ENCODE data around the gene ZNF500. TPM values are rescaled to one million over a fixed set of nuclear protein-coding genes. Genes with fewer than 3 reads are reported as not detected.

ZNF500 gene
- total RNA-seq, 1 donor from 2014 or later = 7.2 TPM

DNA sequence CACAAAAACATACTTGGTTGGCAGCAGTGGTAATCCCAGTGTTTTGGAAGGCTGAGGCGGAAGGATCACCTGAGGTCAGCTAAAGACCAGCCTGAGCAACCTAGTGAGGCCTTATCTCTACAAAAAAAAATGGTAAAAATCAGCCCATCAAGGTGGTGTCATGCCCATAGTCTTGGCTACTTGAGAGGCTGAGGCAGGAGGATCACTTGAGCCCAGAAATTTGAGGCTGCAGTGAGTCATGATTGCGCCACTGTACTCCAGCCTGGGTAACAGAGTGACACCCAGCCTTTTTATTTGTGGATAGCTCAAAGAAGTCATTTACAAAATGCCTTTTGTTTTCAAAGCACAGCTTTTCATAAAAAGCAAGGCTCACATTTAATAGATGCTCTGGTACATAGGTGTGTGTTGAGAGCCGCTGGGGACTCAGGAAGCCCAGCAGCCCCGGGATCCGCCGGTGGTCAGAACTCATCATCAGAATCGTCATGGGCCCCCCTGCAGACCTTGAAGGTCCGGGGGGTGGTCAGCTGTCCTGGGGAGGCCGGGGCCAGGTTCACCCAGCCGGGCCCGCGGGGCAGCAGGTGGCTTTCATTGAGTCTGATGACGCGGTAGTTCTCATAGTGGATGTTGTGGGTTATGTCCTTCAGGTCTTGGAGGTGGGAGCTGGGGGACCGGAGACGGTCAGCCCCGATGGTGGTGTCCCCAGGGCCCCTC lies 10.5 kb upstream of the ZNF500 start:
- DNase-seq (ENCODE audit: low spot score) = no peak
- intact Hi-C loops (cut with DNase I) = no loop called here

DNA sequence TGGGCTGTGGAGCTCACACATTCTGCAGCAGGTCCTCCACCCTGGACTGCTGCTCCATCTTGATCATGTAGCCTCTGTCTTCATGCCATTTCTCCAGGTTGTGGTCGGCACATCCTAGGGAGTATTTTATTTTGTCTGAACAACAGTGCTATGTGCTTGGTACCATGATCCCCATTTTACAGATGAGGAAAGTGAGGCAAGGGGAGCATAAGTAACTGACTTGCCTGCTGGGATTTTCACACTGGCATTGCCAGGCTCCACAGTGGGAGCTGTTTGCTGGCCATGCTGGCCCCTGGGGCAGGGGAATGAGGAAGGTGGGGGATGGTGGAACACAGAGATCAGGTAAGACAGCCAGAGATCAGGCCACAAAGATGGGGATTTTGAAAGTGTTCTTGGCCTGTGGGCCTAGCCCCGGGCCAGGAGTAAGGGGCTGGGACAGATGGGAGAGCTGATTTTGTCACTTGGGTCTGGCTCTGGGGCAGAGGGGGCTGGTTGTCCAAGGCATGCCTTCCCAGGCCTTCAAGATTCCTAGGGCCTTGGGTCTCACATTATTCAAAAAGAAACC lies 9.3 kb upstream of the ZNF500 start:
- intact Hi-C loops (cut with DNase I) = no loop called here
- no peak for DNase-seq (ENCODE audit: low spot score)

DNA sequence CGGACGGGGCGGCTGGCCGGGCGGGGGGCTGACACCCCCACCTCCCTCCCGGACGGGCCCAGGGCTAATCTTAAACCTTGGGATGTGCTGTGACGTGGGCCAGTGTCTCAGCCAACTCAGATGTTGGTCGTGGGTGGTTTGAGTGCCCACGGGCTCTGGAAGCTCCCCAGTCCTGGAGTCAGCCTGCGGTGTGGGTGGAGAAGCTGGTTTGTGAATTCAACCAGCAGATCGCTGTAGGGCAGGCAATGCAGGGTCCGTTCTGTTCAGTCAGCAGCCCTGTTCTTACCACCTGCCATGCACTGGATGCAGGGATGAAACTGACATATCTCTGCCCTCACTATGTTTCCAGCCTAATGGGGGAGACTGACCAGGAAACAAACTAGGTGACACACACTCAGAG lies 8.0 kb upstream of the ZNF500 start:
- DNase-seq (ENCODE audit: low spot score) = no peak
- intact Hi-C loops (cut with DNase I) = no loop called here

DNA sequence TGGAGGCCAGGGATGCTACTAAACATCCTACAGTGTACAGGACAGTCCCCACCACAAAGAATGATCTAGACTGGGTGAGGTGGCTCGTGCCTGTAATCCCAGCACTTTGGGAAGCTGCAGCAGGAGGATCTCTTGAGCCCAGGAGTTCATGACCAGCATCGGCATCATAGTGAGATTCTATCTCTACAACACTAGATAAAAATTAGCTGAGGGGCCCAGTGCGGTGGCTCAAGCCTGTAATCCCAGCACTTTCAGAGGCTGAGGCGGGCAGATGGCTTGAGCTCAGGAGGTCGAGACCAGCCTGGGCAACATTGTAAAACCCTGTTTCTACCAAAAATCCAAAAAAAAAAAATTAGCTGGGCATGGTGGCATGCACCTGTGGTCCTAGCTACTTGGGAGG lies 5.4 kb upstream of the ZNF500 start:
- intact Hi-C loops (cut with DNase I) = no loop called here
- no peak for DNase-seq (ENCODE audit: low spot score)

DNA sequence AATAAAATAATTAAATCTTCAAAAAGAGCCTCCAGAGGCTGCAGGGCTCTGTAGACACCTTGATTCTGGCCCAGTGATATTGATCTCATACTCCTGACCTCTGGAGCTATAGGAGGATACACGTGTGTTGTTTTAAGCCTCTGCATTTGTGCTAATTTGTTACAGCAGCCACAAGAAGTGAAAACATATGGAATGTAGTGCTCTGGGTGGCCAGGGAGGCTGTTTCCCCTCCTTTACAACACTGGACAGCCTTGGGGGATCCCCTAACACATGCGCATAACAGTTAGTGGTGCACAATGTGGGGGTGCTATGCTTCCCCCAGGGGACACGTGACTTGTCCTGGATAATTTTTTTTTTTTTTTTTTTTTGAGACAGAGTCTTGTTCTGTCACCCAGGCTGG lies 4.7 kb upstream of the ZNF500 start:
- DNase-seq (ENCODE audit: low spot score) = no peak
- intact Hi-C loops (cut with DNase I) = no loop called here

DNA sequence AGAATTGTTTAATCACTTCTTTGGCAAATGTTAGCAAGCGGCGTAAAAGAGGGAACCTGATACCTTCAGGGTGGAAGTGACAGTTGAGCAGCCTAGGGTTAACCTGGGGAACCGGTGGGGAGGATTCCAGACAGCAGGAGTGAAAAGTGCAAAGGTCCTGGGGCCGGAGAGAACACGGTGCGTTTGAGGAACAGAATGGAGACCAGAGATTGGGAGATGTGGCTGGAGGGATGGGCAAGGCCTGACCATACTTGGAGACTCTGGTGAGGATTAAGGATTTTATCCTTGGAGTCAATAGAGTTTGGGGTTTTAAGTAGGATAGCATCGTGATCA lies 2.3 kb upstream of the ZNF500 start:
- no peak for DNase-seq (ENCODE audit: low spot score)
- intact Hi-C loops (cut with DNase I) = loop anchor here (2.0 to 10.0 kb wide), 3 partner anchors 34 to 186 kb away; partner anchors contain the start of genes ANKS3, DNAAF8, GLYR1 and SEC14L5

DNA sequence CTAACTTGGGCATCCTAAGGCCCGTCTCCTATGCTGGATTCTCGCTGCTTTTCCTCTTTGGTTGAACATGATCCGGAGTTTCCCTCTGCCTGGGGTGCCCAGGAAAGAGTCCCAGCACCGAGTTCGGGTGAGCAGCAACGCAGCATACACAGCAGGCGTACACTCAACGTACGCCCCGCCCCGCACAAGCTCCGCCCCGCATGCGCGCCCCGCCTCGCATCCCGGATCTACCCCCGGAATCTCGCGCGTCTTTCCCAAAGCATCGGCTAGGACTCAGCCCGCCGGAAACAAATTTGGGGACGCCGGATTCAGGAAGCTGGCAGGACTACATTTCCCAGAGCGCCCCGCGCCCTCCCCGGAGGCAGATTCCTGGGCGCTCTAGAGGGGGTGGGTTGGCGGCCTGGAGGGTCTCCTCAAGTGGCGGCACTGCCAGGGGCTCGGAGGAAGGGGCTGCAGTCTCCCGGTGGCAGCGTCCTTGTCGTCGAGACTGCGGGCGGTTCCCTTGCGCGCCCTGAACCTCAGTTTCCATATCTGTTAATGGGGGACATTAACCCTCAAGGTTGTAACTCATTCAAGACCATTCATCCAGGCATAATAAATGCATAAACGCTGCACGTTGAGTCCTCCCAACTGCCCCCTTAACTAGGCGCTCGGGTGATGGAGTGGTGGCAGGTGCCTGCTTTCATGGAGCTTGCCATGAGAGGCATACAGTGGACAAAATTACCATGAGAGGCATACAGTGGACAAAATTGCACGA lies 1.8 kb upstream of the ZNF500 start:
- intact Hi-C loops (cut with DNase I) = loop anchor here (2.0 to 10.0 kb wide), 3 partner anchors 34 to 186 kb away; partner anchors contain the start of genes ANKS3, DNAAF8, GLYR1 and SEC14L5
- peak; percentile 96 for DNase-seq (ENCODE audit: low spot score)

DNA sequence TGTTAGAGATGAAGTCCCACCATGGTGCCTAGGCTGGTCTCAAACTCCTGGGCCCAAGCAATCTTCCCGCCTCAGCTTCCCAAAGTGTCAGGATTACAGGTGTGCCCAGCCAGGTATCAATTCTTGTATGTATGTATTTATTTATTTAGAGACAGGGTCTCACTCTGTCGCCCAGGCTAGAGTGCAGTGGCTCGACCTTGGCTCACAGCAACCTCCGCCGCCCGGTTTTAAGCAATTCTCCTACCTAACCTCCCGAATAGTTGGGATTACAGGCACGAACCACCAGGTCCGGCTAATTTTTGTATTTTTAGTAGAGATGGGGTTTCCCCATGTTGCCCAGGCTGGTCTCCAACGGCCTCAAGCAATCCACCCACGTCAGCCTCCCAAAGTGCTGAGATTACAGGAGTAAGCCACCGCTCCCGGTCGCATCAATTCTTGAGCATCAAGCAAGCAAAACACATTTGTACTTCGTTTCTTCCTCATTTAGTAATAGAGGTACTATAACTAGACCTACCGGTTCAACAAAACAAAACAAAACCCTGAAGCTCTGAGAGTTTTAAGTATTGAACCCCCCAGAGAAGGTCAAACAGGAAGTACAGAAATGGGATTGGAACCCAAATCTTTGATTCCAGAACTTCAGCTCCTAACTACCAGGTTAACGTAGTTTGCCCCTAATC lies 1.0 kb upstream of the ZNF500 start:
- intact Hi-C loops (cut with DNase I) = loop anchor here (1.0 to 10.0 kb wide), 4 partner anchors 33 to 187 kb away; partner anchors contain the start of genes ANKS3, DNAAF8, GLYR1 and ROGDI
- DNase-seq (ENCODE audit: low spot score) = no peak

DNA sequence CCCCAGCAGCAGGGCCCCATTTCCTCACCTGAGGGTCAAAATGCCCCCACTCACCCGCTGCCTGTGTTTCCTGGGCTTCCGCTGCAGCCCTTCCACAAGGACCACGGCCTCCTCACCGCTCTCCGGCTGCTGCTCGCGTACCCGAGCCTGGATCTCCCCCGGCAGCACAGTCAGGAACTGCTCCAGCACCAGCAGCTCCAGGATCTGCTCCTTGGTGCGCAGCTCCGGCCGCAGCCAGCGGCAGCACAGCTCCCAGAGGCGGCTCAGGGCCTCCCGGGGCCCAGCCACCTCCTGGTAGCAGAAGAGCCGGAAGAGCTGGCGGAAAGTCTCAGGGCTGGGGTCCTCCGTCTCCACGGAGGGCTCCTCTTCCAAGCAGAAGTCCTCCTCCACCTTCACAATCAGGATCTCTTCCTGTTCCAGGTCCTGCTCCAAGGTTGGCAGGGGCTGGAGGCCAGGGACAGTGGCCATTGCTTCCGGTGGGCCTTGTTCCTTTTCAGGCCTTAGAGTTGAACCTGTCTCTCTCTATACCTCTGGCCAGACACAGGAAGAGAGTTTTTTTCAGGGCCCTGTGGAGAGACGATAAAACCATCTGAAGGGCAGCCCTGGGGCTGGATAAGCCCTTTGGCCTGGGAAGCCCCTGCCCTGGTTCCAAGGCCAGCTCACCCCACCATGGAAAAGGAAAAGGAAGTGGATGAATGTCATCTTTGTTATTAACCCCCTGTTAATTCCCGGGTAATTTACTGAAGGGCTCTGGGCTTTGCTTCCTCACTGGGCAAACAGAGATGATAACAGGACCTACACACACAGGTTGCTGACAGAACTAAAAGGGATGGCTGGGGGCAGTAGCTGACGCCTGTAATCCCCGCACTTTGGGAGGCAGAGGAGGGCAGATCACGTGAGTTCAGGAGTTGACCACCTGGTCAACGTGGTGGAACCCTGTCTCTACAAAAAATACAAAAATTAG lies 1.2 kb downstream of the ZNF500 start:
- intact Hi-C loops (cut with DNase I) = loop anchor here (10.0 kb wide), 1 partner anchor 189 kb away; the partner anchor contains the start of gene SEC14L5
- DNase-seq (ENCODE audit: low spot score) = no peak

DNA sequence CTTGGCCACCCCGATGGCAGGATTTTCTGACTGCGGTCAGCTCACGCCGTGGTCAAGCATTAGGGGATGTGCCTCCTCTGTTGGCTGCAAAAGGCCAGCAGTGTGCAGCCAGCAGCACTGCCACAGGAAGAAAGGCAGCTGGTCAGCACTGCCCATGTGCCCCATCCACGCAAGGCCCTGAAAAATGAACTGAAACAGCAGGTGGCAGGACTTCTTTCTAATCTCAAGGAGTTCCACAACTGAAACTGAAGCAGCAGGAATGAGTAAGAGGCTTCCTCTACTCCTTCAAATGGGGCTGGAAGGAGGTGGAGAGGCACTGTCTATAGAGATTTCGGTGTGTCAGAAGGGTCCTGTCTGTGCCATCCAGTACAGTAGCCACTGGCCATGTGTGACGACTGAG lies 3.2 kb downstream of the ZNF500 start:
- intact Hi-C loops (cut with DNase I) = loop anchor here (10.0 kb wide), 1 partner anchor 191 kb away; the partner anchor contains the start of gene SEC14L5
- DNase-seq (ENCODE audit: low spot score) = no peak

DNA sequence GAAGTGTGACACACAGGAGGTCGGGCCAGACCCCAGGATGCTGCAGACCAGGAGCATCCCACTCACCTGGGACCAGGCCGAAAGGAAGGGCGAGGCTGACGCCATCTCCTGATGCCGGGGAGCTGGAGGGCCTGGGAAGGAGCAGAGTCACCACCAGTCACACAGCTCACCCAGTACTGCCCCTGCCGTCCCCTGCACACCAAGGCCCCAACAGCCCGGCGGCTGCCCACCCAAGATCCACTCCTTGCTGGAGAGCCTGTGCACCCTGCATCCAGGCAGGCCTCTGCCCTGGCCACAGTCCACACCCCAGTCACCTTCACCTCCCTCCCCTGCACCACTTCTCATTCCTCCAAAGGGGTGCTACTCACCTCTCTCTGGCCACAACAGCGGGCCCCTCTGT lies 4.8 kb downstream of the ZNF500 start:
- no peak for DNase-seq (ENCODE audit: low spot score)
- intact Hi-C loops (cut with DNase I) = loop anchor here (10.0 kb wide), 1 partner anchor 193 kb away; the partner anchor contains the start of gene SEC14L5

DNA sequence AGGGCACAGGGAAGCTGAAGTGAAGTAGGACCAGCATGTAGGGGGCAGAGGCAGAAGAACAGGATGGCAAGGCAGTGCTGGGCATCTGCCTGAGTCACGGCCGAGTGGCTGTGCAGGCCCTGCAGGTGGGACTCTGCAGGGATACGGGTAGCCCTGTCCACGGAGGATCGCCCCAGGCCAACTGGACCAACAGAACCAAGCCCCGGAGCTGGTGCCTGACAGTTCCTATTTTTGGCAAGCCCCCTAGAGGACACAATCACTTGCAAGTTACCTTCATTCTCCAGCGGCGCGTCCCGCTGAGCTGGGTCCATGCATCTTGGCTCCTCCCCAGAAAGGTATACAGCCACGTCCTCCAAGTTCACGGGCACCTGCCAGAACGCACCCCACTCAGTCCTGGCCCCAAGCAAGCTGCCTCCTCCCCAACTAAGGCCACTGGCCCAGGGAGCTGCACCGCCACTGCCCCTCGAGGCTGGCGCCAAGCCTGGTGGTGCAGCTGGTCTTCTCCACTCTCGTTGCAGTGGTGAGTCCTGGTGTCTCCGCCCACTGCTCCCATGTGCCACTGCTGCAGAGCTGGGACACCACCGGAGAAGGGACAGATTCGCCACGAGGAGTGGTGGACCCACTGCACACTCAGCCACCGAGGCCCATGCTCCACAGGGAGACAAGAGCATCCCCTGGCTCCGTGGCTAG lies 6.6 kb downstream of the ZNF500 start:
- no peak for DNase-seq (ENCODE audit: low spot score)
- intact Hi-C loops (cut with DNase I) = loop anchor here (1.0 to 10.0 kb wide), 2 partner anchors 24 to 194 kb away; partner anchors contain the start of gene SEC14L5

DNA sequence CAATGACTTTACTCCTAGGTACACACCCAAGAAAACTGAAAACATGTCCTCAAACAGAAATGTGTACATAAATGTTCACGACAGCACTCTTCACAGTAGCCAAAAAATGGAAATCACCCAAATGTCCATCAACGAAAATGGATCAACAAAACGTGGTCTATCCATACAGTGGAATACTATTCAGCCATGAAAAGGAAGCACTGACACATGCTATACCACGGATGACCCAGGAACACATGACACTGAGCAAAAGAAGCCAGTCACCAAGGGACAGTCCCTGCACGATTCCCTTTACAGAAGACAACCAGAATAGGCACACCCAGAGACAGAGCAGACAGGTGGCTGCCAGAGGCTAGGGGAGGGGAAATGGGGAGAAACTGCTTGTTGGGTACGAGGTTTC lies 11.3 kb downstream of the ZNF500 start:
- no peak for DNase-seq (ENCODE audit: low spot score)
- intact Hi-C loops (cut with DNase I) = no loop called here

DNA sequence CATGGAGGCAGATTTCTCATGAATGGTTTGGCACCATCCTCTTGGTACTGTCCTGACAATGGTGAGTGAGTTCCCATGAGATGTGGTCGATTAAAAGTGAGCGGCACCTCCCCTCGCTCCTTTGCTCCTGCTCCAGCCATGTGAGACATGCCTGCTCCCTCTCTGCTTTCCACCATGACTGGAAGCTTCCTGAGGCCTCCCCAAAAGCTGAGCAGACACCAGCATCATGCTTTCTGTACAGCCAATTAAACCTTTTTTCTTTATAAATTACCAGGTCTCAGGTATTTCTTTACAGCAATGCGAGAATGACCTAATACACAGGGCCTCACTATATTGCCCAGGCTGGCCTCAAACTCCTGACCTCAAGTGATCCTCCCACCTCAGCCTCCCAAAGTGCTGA lies 12.1 kb downstream of the ZNF500 start:
- DNase-seq (ENCODE audit: low spot score) = no peak
- intact Hi-C loops (cut with DNase I) = no loop called here

DNA sequence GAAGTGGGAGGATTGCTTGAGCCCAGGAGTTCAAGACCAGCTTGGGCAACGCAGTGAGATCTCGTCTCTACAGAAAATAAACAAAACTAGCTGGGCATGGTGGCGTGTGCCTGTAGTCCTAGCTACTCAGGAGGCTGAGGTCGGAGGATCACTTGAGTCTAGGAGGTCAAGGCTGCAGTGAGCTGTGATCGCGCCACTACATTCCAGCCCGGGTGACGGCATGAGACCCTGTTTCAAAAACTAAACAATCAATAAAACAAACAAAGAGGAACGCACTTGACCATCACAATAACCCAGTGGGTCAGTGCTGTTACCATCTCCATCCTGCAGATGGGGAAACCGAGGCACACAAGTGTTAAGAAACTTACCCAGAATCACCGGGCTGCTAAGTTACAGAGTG lies 13.7 kb downstream of the ZNF500 start:
- no peak for DNase-seq (ENCODE audit: low spot score)
- intact Hi-C loops (cut with DNase I) = no loop called here

DNA sequence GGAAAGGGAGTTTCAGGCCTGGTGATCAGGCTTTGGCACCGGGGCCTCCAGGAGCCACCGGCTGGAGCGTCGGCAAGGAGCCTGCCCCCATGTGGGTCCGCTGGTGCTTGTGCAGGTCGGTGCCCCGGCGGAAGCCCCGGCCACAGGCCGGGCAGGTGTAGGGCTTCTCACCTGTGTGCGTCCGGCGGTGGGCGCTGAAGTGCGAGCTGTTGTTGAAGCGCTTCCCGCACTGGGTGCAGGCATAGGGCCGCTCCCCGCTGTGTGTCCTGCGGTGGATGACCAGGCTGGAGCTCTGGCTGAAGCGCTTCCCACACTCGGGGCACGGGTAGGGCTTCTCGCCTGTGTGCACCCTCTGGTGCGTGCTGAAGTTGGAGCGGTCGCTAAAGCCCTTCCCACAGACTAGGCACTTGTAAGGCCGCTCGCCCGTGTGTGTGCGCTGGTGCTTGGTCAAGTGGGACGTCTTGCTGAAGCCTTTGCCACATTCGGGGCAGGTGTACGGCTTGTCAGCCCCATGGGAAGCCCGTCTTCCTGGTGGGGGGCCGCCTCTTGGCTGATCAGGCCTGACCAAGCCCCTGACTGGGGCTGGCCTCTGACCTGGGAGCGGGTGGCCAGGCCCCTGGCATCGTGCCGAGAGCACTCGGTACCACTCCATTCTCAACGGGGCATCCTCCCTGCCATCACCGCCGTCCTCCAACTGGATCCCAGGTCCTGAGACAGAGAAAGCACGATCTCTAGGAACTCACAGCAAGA lies 14.4 kb downstream of the ZNF500 start:
- intact Hi-C loops (cut with DNase I) = no loop called here

DNA sequence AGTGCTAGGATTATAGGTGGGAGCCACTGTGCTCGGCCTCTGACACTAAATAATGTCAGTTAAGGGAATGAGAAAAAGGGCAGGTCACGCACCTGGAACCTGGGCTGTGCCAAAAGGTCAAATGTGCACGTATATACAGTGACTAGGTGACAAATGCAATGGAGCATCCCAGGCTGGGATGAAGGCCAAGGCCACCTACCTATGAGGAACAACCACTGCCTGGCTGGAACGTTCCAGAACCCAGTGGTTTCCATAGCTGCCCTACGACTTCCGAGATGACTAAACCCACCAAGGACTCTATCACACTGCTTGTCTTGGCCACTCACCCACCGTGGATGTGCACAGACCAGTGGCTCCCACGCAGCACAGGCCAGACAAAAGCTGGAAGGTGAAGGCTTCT lies 16.1 kb downstream of the ZNF500 start:
- DNase-seq (ENCODE audit: low spot score) = no peak
- intact Hi-C loops (cut with DNase I) = no loop called here

More for the DNA sequence above, 14.4 kb downstream of the ZNF500 start:
- no peak for DNase-seq (ENCODE audit: low spot score)
